Activated CD8-positive, alpha-beta memory T cell treated with anti-CD3 and anti-CD28 coated beads, Interleukin-2, amount 50 U/mL, for 24 hours (primary cell): Measurements from ENCODE around the gene ACTL9.

ENCODE experiments used
- DNase-seq: peaks from one replicate; pipeline ENCODE4 v3.0.0-alpha.2; 2020; ENCODE audit errors: extremely low read depth

The ACTL9 gene

DNA sequence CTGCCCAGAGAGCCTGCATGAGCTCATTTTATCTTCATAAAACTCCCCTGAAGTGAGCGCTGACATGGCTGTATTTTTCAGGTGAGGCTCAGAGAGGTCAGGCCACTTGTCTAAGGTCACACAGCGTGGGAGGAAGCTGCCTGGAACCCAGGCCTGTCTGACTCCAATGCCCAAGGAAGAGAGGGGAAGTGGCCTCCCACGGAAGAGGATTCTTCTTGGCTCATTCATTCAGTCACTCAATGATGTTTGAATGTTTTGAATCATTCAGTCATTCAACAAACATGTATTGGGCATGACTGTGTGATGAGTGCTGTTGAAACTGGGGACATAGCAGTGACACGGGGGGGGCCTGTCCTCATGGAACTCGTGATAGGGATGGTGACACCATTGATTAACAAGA is 12.0 kb downstream of the ACTL9 start:
- DNase-seq = no peak

- no peak for DNase-seq
These were observed 14.3 kb downstream of the ACTL9 start for GRCh38 chr19:8684001-8684902.

GRCh38 chr19:8682931-8683330 is 15.7 kb downstream of the ACTL9 start:
- no peak for DNase-seq

GRCh38 chr19:8682472-8682871 is 16.1 kb downstream of the ACTL9 start:
- no peak for DNase-seq

- no peak for DNase-seq
These were observed 17.1 kb downstream of the ACTL9 start for GRCh38 chr19:8681345-8682029.

DNA sequence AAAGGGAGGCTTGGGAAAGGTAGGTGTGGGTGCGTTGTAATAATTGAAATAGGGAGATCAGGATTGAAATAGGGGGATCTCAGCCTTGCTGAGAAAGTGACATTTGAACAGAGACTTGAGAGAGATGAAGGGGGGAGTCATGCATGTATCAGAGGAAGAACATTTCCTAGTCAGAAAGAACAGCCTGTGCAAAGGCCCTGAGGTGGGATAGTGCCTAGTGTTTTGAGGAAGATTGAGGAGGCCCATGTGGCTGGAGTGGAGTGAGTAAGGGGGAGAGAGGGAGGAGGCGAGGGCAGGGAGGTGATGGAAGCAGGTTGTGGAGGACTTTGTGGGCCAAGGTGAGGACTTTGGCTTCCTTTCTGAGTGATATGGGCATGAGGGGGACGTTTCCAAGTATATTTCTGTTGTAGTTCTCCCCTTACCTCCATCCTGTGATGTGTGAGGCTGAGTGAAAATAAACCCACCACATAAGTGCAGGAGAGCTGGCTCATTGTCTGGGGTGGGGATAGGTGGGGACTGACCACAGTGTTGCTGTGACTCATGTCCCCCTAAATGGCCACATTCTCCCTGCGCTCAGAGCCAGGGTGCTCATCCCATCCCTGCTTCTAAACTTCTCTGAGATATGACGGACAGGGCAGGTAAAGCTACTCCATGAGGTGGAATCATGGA is 17.8 kb downstream of the ACTL9 start:
- no peak for DNase-seq

- DNase-seq = no peak
These were observed 20.3 kb downstream of the ACTL9 start for GRCh38 chr19:8678244-8678807.

DNA sequence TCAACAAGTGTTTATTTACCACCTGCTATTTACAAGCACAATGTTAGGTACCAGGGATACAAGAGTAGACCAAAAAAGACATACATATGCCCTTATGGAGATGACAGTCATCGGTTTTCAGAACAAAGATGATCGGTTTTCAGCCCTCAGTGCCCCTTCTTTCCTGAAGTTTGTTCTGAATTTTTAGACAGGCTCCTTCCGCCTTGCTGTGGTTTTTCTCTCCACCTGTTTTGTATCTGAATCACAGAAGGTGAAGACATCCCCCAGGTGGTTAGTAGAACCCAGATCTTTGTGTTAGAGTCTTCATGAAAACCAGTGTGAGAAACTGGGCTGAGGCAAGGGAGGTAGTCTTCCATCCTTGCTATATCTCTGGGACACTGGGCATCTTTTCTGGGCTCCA is 23.5 kb downstream of the ACTL9 start:
- no peak for DNase-seq

DNA sequence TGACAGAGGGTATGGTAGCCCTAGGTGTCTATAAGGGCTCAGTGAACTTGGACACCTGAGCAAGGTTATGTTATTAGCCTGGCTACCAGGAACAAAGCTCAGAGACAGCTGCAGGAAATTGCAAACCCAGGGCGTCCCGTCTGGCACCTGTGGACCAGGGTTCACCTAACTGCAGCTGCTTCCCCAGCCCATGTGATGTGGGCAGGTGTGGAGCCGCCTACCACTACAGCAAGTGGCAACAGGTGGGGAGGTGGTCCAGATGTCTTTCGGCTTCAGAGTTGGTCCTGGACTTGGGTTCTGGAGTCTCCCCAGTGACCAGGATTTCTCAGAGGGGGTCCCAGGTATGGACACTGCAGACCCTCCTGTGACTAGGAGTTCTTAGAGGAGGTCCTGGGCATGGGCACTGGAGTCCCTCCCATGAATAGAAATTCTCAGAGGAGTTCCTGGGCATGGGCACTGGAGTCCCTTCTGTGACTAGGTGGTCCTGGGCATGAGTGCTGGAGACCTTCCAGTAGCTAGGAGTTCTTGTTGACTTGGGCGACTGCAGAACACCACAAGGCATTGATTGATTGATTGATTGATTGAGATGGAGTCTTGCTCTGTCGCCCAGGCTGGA is 25.2 kb downstream of the ACTL9 start:
- no peak for DNase-seq

DNA sequence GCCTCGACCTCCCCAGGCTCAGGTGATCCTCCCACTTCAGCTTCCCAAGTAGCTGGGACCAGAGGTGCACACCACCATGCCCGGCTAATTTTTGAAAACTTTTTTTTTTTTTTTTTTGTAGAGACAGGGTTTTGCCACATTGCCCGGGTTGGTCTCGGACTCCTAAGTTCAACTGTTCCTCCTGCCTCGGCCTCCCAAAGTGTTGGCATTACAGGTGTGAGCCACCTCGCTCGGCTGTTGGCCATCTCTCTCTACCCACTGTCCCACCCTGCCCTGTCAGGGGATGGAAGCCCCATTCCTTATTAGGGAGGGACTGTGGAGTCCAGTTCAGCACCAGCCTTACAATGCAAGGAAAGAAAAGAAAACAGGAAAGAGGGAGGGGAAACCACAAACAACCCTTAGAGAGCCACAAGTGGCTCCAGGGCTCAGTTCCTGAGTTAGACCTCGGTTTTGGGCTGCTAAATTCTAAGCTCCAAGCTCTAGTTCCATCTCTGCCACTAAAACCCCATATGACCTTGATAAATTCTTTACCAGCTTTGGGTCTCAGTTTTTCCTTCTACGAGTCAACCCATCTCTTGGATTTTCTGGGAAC is 31.7 kb downstream of the ACTL9 start:
- DNase-seq = no peak

DNA sequence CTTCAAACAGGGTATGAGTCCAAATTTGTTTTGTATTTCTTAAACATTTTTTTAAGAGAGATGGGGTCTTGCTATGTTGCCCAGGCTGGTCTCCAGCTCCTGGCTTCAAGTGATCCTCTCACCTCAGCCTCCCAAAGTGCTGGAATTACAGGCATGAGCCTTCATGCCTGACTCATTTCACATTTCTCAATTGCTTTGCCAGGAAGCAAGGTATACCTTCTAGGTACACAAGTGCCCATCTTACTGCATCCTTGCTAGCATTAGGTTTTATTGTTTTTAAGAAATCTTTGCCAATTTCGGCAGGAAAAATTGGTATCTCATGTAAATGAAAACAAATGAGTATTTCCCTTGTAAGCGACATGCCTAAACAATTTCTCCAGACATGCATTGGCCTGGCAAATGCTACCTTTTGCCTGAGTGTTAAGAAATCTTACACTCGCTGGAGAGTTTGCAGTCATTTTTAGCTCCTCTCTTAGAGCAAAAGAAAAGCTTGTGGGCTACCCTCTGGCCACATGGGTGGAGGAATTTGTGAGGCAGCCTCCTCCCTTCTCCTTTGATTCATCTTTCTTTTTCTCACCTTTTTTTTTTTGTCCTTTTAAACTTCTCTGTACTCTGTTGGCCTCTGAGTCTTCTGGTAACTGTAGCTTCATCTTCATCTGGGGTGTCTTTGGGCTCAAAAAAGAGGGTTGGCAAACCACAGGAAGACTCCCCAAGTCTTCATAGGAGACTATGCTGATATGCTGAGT is 33.0 kb downstream of the ACTL9 start:
- DNase-seq = no peak

DNA sequence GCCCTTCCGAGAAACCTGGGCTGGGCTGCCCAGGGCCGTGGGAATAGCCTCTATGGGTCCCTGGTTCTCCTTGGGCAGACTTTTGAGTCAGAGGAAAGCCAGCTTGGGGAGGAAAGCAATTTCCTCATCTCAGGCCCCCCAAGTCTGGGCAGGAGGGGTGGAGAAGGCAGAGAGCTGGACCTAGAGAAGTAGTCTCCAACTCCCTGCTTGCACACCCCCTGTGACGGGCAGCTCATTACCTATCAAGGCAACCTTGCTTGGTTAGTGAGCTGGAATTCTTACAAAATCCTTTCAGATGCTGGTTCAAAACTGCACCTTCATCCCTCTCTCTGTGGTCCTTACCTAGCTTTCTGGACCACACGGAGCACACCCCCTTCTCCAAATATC is 33.9 kb downstream of the ACTL9 start:
- no peak for DNase-seq

- DNase-seq = no peak
These were observed 34.5 kb downstream of the ACTL9 start for GRCh38 chr19:8663920-8664670.

GRCh38 chr19:8662263-8662662 is 36.3 kb downstream of the ACTL9 start:
- no peak for DNase-seq

DNA sequence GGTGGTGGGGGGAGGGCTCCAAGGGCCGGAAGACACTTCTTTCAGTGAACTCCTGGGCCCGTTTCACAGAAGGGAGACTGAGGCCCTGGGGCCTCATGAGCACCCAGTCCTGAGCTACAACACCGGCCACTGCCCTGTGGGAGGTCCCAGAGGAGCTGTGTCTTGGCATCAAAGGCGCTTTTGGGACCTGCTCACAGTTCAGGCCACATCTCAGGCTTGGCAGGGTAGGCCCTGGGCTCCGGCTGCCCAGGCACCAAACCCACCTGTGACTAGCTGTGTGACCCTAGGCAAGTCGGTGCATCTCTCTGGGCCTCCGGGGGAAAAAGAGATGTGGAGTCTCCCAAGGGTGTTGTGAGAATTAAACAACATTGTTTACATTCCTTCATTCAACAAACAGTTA is 38.7 kb downstream of the ACTL9 start:
- no peak for DNase-seq

DNA sequence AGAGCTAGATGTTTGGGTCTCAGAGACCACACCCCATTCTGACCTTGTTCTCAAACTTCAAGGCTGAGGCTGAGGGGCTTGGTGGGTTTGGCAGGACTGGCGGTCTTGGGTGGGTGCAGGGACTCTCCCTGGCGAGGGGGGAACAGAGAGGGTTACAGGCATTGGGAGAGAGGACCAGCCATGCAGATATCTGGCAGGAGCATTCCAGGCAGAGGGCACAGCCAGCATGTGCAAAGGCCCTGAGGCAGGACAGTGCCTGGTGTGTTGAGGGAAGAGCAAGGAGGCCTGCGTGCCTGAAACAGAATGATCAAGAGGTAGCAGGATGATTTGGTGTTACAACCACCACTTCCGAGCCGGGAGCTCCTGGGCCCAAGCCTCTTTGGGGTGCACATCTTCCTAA is 40.7 kb downstream of the ACTL9 start:
- DNase-seq = no peak

GRCh38 chr19:8655340-8655709 is 43.3 kb downstream of the ACTL9 start:
- DNase-seq = no peak

GRCh38 chr19:8654591-8655339 is 43.8 kb downstream of the ACTL9 start:
- DNase-seq = peak; percentile 25

- no peak for DNase-seq
These were observed 50.4 kb downstream of the ACTL9 start for GRCh38 chr19:8648240-8648639.
